Measurements from ENCODE around the gene HABP2. TPM values are rescaled to one million over a fixed set of nuclear protein-coding genes. Genes with fewer than 3 reads are reported as not detected.

Gene HABP2
- not detected in 2 replicates for total RNA-seq

GRCh38 chr10:113552701-113553100 is at the start of gene HABP2:
Gene HABP2 (plus strand): TSS chr10:113553053. CDS start chr10:113553122, 69 bp downstream.
- DNase-seq (ENCODE audit: low read depth) = no peak
- TF ChIP-seq CTCF (IDR thresholded peaks at IDR 0.05; ENCODE audit: insufficient read depth, low read depth, low read length) = no peak
- H3K4me3 ChIP-seq (ENCODE audit: low read depth, low read length) = no peak within 1 kb of the TSS

- no peak overlapping the region for H3K4me3 ChIP-seq (ENCODE audit: low read depth, low read length)
- no peak for TF ChIP-seq CTCF (IDR thresholded peaks at IDR 0.05; ENCODE audit: insufficient read depth, low read depth, low read length)
- no peak for DNase-seq (ENCODE audit: low read depth)
These were observed 48.9 kb upstream of the HABP2 start for GRCh38 chr10:113503930-113504329.

GRCh38 chr10:113504423-113504822 is 48.4 kb upstream of the HABP2 start:
- DNase-seq (ENCODE audit: low read depth) = no peak
- H3K4me3 ChIP-seq (ENCODE audit: low read depth, low read length) = no peak overlapping the region
- TF ChIP-seq CTCF (IDR thresholded peaks at IDR 0.05; ENCODE audit: insufficient read depth, low read depth, low read length) = no peak

- no peak for DNase-seq (ENCODE audit: low read depth)
- no peak for TF ChIP-seq CTCF (IDR thresholded peaks at IDR 0.05; ENCODE audit: insufficient read depth, low read depth, low read length)
- H3K4me3 ChIP-seq (ENCODE audit: low read depth, low read length) = no peak overlapping the region
These were observed 46.4 kb upstream of the HABP2 start for GRCh38 chr10:113506476-113506875.

- no peak for TF ChIP-seq CTCF (IDR thresholded peaks at IDR 0.05; ENCODE audit: insufficient read depth, low read depth, low read length)
- DNase-seq (ENCODE audit: low read depth) = no peak
- H3K4me3 ChIP-seq (ENCODE audit: low read depth, low read length) = no peak overlapping the region
These were observed 41.4 kb upstream of the HABP2 start for GRCh38 chr10:113511419-113511818.

- H3K4me3 ChIP-seq (ENCODE audit: low read depth, low read length) = no peak overlapping the region
- no peak for DNase-seq (ENCODE audit: low read depth)
- TF ChIP-seq CTCF (IDR thresholded peaks at IDR 0.05; ENCODE audit: insufficient read depth, low read depth, low read length) = no peak
These were observed 37.7 kb upstream of the HABP2 start for GRCh38 chr10:113515161-113515560.

- no peak overlapping the region for H3K4me3 ChIP-seq (ENCODE audit: low read depth, low read length)
- DNase-seq (ENCODE audit: low read depth) = peak; percentile 32
- no peak for TF ChIP-seq CTCF (IDR thresholded peaks at IDR 0.05; ENCODE audit: insufficient read depth, low read depth, low read length)
These were observed 37.3 kb upstream of the HABP2 start for GRCh38 chr10:113515601-113516000.

Data from fibroblast of villous mesenchyme (primary cell).